Measurements from ENCODE around the gene NEO1. TPM values are rescaled to one million over a fixed set of nuclear protein-coding genes. Genes with fewer than 3 reads are reported as not detected.
"Not testable (repeated sequence)": the region's sequence is repeated elsewhere in the genome, so short reads cannot be mapped to it uniquely, and the experiment has no call there.

Gene NEO1
- total RNA-seq, 2 experiments from 2014 or later, result 8.3 to 9.3 TPM

DNA sequence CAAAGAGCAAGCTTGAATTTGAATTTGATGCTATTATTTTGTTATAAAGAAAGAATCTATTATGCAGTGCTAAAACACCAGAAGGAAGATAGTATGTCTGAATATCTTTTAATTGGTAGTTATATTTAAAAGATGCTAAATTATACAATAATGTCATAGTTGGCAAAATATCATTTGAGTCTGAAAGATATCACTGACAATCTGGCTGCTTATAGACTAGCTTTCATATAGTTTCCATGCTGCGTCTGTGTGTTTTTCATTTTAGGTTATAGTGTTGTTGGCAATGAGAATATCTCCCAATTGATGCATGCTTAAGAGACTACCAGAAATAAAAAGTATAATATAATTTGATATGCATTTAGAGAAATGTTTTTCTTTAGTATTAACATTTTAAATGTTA lies 142.9 kb downstream of the NEO1 start:
- CTCF ChIA-PET, result no interaction called here

DNA sequence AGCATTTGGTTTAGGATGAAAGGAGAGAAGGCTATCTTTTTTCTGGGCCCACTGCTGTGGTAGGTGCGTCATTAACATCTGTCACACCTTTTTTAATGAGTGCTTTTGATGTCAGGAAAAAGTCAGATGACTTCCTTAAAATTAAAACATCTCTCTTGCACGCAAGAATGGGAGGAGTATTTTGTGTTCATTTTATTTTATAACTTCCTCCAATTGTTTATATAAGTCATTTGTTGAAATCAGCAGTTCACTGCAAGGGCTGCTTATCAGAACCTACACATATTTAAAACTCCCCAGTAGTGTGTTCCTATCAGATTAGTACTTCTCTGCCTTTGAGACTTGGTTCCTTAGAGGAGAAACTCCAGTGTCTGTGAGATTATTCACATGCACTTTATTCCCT lies 143.8 kb downstream of the NEO1 start:
- ChIA-PET POLR2A (no interaction called here), CTCF (no interaction called here)
- no peaks in the 10 kb centered on the region for H3K27me3 Mint-ChIP-seq
- H3K27ac Mint-ChIP-seq, result no peak overlapping the region
- peaks cover 2% of the 10 kb centered on the region for H3K36me3 Mint-ChIP-seq
- intact Hi-C loops (cut with micrococcal nuclease), result no loop called here
- H3K9me3 Mint-ChIP-seq, result no peaks in the 10 kb centered on the region
- no peak overlapping the region for H3K4me3 Mint-ChIP-seq
- peaks cover 7% of the 10 kb centered on the region for H3K4me1 Mint-ChIP-seq (ENCODE audit: low read depth)
- DNase-seq, result no peak

More for the DNA sequence above, 142.9 kb downstream of the NEO1 start:
- Mint-ChIP-seq H3K4me3 (no peak overlapping the region), H3K27ac (no peak overlapping the region), H3K4me1 (ENCODE audit: low read depth) (peaks cover 11% of the 10 kb centered on the region), H3K27me3 (no peaks in the 10 kb centered on the region), H3K9me3 (no peaks in the 10 kb centered on the region), H3K36me3 (peaks cover 2% of the 10 kb centered on the region)
- POLR2A ChIA-PET, result no interaction called here
- no peak for DNase-seq
- intact Hi-C loops (cut with micrococcal nuclease), result no loop called here

DNA sequence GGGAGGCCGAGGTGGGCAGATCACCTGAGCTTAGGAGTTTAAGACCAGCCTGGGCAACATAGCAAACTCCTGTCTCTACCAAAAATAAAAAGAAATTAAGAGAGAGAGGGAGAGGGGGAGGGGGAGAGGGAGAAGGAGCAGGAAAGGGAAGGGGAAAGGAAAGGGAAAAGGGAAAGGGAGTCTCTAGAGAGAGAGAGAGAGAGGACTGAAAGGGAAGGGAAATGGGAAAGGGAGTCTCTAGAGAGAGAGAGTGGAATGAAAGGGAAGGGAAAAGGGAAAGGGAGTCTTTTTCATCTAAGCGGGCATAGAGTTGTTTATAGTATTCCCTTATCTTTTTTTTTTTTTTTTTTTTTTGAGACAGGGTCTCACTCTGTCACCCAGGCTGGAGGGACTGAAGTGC lies 148.1 kb downstream of the NEO1 start:
- peaks cover 7% of the 10 kb centered on the region for H3K4me1 Mint-ChIP-seq (ENCODE audit: low read depth)
- H3K36me3 Mint-ChIP-seq, result peaks cover 14% of the 10 kb centered on the region
- no peak overlapping the region for H3K27ac Mint-ChIP-seq
- no peak overlapping the region for H3K4me3 Mint-ChIP-seq
- H3K9me3 Mint-ChIP-seq, result peaks cover 15% of the 10 kb centered on the region
- CTCF ChIA-PET, result no interaction called here
- DNase-seq, result no peak
- no peaks in the 10 kb centered on the region for H3K27me3 Mint-ChIP-seq
- POLR2A ChIA-PET, result no interaction called here
- intact Hi-C loops (cut with micrococcal nuclease), result no loop called here

DNA sequence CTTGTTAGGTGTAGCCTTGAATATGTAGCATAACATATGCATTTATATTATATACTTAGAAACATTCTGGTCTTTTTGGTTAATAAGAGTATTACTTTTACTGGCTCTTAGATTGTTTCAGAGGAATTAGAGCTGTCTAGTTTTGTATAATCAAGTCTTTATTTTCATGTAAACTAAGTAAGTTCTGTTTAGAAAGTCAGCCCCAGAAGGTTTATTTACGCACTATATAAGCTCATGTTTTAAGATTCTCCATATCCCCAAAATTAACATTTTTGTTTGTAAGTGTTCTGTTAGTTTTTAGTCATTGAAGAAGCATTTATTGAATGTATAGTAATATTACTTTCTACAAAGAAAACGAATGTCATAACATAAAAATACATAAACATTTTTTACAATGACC lies 158.4 kb downstream of the NEO1 start:
- POLR2A ChIA-PET, result no interaction called here
- H3K27me3 Mint-ChIP-seq, result no peaks in the 10 kb centered on the region
- no peaks in the 10 kb centered on the region for H3K4me1 Mint-ChIP-seq (ENCODE audit: low read depth)
- H3K4me3 Mint-ChIP-seq, result no peak overlapping the region
- intact Hi-C loops (cut with micrococcal nuclease), result no loop called here
- peaks cover 7% of the 10 kb centered on the region for H3K36me3 Mint-ChIP-seq
- H3K27ac Mint-ChIP-seq, result no peak overlapping the region
- no peaks in the 10 kb centered on the region for H3K9me3 Mint-ChIP-seq
- no peak for DNase-seq
- CTCF ChIA-PET, result interaction anchor here (0.6 kb wide), 1 partner anchor 30 kb away, joined by 3 read pairs; no protein-coding TSS in a partner anchor

DNA sequence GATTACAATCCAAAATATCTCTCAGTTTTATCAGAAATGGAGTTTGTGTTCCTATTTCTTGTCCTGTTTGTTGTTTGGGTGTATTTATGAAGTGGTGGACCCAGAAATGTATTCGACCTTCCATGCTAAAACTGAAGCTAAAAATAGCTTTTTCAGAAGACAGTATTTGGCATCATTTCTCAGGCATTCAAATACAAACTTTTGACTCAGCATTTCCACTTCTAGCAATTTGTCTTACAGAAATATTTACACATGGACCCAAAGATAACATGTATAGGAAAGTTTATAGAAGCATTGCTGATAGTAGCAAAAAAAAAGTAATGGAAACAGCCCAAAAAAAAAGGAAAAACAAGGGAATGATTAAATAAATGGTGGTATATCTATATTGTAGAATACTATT lies 160.2 kb downstream of the NEO1 start:
- CTCF ChIA-PET, result no interaction called here

DNA sequence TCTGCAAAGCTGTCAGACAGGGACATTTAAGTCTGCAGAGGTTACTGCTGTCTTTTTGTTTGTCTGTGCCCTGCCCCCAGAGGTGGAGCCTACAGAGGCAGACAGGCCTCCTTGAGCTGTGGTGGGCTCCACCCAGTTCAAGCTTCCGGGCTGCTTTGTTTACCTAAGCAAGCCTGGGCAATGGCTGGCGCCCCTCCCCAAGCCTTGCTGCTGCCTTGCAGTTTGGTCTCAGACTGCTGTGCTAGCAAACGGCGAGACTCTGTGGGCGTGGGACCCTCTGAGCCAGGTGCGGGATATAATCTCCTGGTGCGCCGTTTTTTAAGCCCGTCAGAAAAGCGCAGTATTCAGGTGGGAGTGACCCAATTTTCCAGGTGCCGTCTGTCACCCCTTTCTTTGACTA lies 169.2 kb downstream of the NEO1 start:
- H3K27ac Mint-ChIP-seq; CTCF ChIA-PET; POLR2A ChIA-PET; intact Hi-C loops (cut with micrococcal nuclease); H3K27me3 Mint-ChIP-seq; H3K4me3 Mint-ChIP-seq; DNase-seq; H3K9me3 Mint-ChIP-seq; H3K36me3 Mint-ChIP-seq: not testable (repeated sequence)
- H3K4me1 Mint-ChIP-seq (ENCODE audit: low read depth), result peaks cover 13% of the 10 kb centered on the region

More for the DNA sequence above, 160.2 kb downstream of the NEO1 start:
- H3K36me3 Mint-ChIP-seq, result peaks cover 9% of the 10 kb centered on the region
- intact Hi-C loops (cut with micrococcal nuclease), result no loop called here
- DNase-seq, result no peak
- H3K9me3 Mint-ChIP-seq, result peaks cover 3% of the 10 kb centered on the region
- H3K27ac Mint-ChIP-seq, result no peak overlapping the region
- H3K4me1 Mint-ChIP-seq (ENCODE audit: low read depth), result no peaks in the 10 kb centered on the region
- no peak overlapping the region for H3K4me3 Mint-ChIP-seq
- POLR2A ChIA-PET, result no interaction called here
- H3K27me3 Mint-ChIP-seq, result no peaks in the 10 kb centered on the region

- H3K27ac Mint-ChIP-seq, result no peak overlapping the region
- CTCF ChIA-PET, result interaction anchor here (0.6 to 2.5 kb wide), 7 partner anchors 12 to 503 kb away, joined by 3 to 6 read pairs (median 5); no protein-coding TSS in a partner anchor
- no peak overlapping the region for H3K4me3 Mint-ChIP-seq
- intact Hi-C loops (cut with micrococcal nuclease), result loop anchor here (5.0 kb wide), 1 partner anchor 83 kb away; no protein-coding TSS in a partner anchor
- peaks cover 7% of the 10 kb centered on the region for H3K9me3 Mint-ChIP-seq
- H3K4me1 Mint-ChIP-seq (ENCODE audit: low read depth), result peaks cover 26% of the 10 kb centered on the region
- DNase-seq, result peak; percentile 79
- POLR2A ChIA-PET, result no interaction called here
- H3K27me3 Mint-ChIP-seq, result no peaks in the 10 kb centered on the region
- peaks cover 8% of the 10 kb centered on the region for H3K36me3 Mint-ChIP-seq
These were observed 173.2 kb downstream of the NEO1 start for GRCh38 chr15:73225358-73226015.

DNA sequence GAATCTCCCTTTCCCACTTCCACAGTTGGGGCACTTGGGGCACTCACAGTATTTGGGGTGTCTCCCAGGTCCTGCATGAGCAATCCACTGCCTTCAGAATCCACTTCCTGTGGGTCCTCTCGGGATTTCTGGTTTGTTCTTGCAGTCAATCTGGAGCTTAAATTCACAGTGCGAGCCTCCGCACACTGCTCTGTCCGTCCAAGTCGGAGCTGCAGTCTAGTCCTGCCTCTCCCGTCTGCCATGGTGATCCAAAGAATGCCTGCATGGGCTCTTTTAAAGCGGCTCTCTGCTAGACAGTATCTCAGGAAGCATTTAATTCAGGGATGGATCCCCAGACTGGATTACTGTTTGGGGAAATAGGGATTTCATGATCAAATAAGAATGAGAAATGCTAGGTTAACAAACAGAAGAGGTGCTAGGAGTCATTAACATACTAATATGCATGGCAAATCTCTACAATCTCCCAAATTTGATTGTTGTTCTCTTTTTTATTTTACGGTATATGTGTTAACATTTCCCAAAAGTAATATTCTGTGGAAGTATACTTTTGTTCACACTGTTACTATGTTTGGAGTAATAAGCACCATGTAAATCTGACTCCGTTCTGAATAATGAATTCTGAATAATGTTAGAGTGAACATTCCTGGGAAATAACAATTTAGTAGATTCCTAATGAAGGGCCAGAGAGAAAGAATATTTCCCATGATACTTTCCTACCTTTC lies 174.0 kb downstream of the NEO1 start:
- ChIA-PET CTCF (interaction anchor here (1.1 to 2.5 kb wide), 4 partner anchors 11 to 47 kb away, joined by 4 to 6 read pairs (median 6); no protein-coding TSS in a partner anchor), POLR2A (no interaction called here)
- Mint-ChIP-seq H3K9me3 (peaks cover 7% of the 10 kb centered on the region), H3K36me3 (peaks cover 8% of the 10 kb centered on the region), H3K4me1 (ENCODE audit: low read depth) (peaks cover 26% of the 10 kb centered on the region), H3K27me3 (no peaks in the 10 kb centered on the region), H3K27ac (no peak overlapping the region), H3K4me3 (no peak overlapping the region)
- no peak for DNase-seq
- intact Hi-C loops (cut with micrococcal nuclease), result loop anchor here (5.0 kb wide), 1 partner anchor 84 kb away; no protein-coding TSS in a partner anchor

GRCh38 chr15:73227433-73228056 lies 175.3 kb downstream of the NEO1 start:
- intact Hi-C loops (cut with micrococcal nuclease), result loop anchor here (5.0 kb wide), 1 partner anchor 85 kb away; no protein-coding TSS in a partner anchor
- peaks cover 26% of the 10 kb centered on the region for H3K4me1 Mint-ChIP-seq (ENCODE audit: low read depth)
- POLR2A ChIA-PET, result no interaction called here
- no peaks in the 10 kb centered on the region for H3K27me3 Mint-ChIP-seq
- CTCF ChIA-PET, result interaction anchor here (0.6 to 2.5 kb wide), 5 partner anchors 10 to 68 kb away, joined by 4 to 10 read pairs (median 6); no protein-coding TSS in a partner anchor
- H3K36me3 Mint-ChIP-seq, result peaks cover 6% of the 10 kb centered on the region
- no peak overlapping the region for H3K4me3 Mint-ChIP-seq
- no peak overlapping the region for H3K27ac Mint-ChIP-seq
- DNase-seq, result no peak
- H3K9me3 Mint-ChIP-seq, result peaks cover 5% of the 10 kb centered on the region

DNA sequence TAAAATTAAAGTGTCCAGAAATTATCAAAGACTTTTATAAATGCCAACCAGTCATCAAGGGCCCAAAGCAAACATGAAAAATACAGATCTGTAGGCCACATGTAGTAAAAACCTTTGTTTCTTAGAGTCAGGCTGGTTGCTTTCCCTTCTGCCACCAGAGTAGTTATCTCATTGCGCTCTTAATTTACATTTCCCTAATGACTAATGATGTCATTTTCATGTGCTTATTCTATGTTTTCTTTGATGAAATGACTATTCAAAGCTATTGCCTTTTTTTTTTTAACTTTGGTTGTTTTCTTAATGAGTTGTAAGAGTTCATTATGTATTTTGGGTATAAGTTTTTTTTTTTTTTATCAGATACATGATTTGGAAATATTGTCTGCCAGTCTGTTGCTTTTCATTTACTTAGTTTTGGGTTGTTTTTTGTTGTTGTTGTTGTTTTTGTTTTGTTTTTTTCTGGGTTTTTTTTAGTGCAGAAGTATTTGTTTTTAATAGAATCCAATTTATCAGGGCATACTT lies 175.9 kb downstream of the NEO1 start:
- no peak for DNase-seq
- intact Hi-C loops (cut with micrococcal nuclease), result loop anchor here (5.0 kb wide), 1 partner anchor 86 kb away; no protein-coding TSS in a partner anchor
- Mint-ChIP-seq H3K9me3 (peaks cover 5% of the 10 kb centered on the region), H3K27me3 (no peaks in the 10 kb centered on the region), H3K27ac (no peak overlapping the region), H3K4me1 (ENCODE audit: low read depth) (peaks cover 23% of the 10 kb centered on the region), H3K36me3 (peaks cover 5% of the 10 kb centered on the region), H3K4me3 (no peak overlapping the region)
- ChIA-PET POLR2A (no interaction called here), CTCF (interaction anchor here (0.6 to 1.3 kb wide), 3 partner anchors 37 to 69 kb away, joined by 4 to 10 read pairs (median 5); no protein-coding TSS in a partner anchor)

DNA sequence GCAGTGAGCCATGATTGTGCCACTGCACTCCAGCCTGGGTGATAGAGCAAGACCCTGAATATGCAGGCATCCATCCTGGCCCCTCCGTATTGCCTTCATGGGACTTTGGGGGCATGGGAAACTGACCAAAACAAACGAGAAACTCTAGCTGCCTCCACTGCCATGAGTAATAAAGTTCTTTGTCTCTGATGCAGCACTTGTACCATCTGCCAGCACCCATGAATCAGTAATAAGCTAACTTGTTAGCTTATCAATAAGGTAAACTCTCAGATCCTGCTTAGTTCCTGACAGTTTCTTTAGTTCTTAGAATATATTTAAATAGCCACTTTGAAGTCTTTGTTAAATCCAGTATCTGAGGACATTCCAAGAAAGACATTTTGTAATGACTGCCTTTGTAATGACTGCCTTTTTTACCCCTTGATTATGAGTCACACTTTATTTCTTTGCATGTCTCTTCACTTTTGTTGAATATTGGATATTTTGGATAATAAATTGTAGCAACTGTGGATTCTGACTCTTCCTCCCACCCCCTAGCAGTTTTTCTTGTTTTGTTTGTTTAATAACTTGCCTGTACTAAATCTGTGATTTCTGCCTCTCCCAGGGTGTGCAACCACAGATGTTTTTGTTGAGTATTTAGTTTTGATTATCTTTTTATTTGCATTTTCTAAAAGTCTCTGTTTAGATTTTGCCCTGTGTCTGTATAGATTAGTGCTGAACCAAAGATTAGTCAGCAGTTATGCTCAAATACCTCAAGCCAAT lies 179.6 kb downstream of the NEO1 start:
- no peak overlapping the region for H3K27ac Mint-ChIP-seq
- ChIA-PET POLR2A (no interaction called here), CTCF (interaction anchor here (1.3 kb wide), 2 partner anchors 9 to 10 kb away, joined by 6 to 7 read pairs; no protein-coding TSS in a partner anchor)
- intact Hi-C loops (cut with micrococcal nuclease), result no loop called here
- peaks cover 5% of the 10 kb centered on the region for H3K36me3 Mint-ChIP-seq
- peaks cover 11% of the 10 kb centered on the region for H3K4me1 Mint-ChIP-seq (ENCODE audit: low read depth)
- peaks cover 5% of the 10 kb centered on the region for H3K9me3 Mint-ChIP-seq
- no peak overlapping the region for H3K4me3 Mint-ChIP-seq
- H3K27me3 Mint-ChIP-seq, result no peaks in the 10 kb centered on the region
- no peak for DNase-seq
